Endothelial cell of umbilical vein (primary cell): ENCODE data around the gene VPS11. TPM values are rescaled to one million over a fixed set of nuclear protein-coding genes. Genes with fewer than 3 reads are reported as not detected.
A peak's percentile ranks its signal among the peaks of the same experiment; 100 is the strongest.

Source experiments
- BruUV-seq: library from RNA; stranded (reverse); fragments of 400-500 nt; replicated peaks from 2 replicates; lab custom pipeline; 2021; lab: Mats Ljungman, UMichigan
- CTCF ChIA-PET: fragments of 300-600, 350-600 bp; sonication (Branson Sonifier 250); formaldehyde crosslinking; loops from one replicate; lab custom pipeline; 2021; ENCODE audit warnings: antibody characterized with exemption, inconsistent platforms; lab: Charles Lee
- POLR2A ChIA-PET: fragments of 300-600, 350-600 bp; sonication (Branson Sonifier 250); formaldehyde crosslinking; loops from one replicate; lab custom pipeline; 2021; ENCODE audit warnings: antibody characterized with exemption, inconsistent platforms; lab: Charles Lee
- DNase-seq: peaks from one replicate; pipeline ENCODE4 v3.0.0-alpha.2; 2011; ENCODE audit warnings: low read depth, low spot score
- FAIRE-seq: peaks from 2 replicates; lab custom pipeline; 2011; peaks lifted over from hg19 to GRCh38; lab: Jason Lieb, UNC
- H2AFZ ChIP-seq: 2 replicates; pipeline ENCODE4 v1.6.0; 2012; ENCODE audit warnings: low read depth, low read length, control low read depth, inconsistent platforms
- H3K27ac ChIP-seq: 2 replicates; pipeline ENCODE4 v1.5.1; 2011; ENCODE audit warnings: low read depth, mild to moderate bottlenecking, control low read depth, low read length, moderate library complexity; ENCODE audit not compliant: insufficient read depth
- H3K27me3 ChIP-seq, 2 experiments: 2 replicates each; pipeline versions ENCODE4 v1.6.0 to v1.6.1; 2011; ENCODE audit warnings: low read length in 2 of 2, mixed read lengths in 1 of 2; ENCODE audit not compliant: control insufficient read depth in 2 of 2, insufficient read depth in 2 of 2
- H3K36me3 ChIP-seq, 2 experiments: 2 replicates in 1 of 2; 3 replicates in 1 of 2; pipeline ENCODE4 v1.5.1; 2011; ENCODE audit warnings: low read length in 2 of 2, mild to moderate bottlenecking in 1 of 2, moderate library complexity in 1 of 2; ENCODE audit not compliant: control insufficient read depth in 2 of 2, insufficient read depth in 2 of 2; ENCODE audit errors: extremely low read depth in 1 of 2
- H3K4me1 ChIP-seq: 3 replicates; pipeline ENCODE4 v1.5.1; 2011; ENCODE audit warnings: mild to moderate bottlenecking, low read length; ENCODE audit not compliant: control insufficient read depth, insufficient read depth; ENCODE audit errors: extremely low read depth
- H3K4me2 ChIP-seq: 2 replicates; pipeline ENCODE4 v1.6.1; 2011; ENCODE audit warnings: low read length, control low read depth, mixed read lengths; ENCODE audit not compliant: insufficient read depth
- H3K4me3 ChIP-seq, 3 experiments: fragments of 200-600 bp in 1 of 3; sonication (generic), shearing (Covaris generic) in 1 of 3; replicated peaks in 1 of 3; 2 replicates each; pipeline ENCODE4 v1.5.1; 2011 to 2016; ENCODE audit warnings: control low read depth in 3 of 3, low read length in 3 of 3, mild to moderate bottlenecking in 2 of 3, inconsistent platforms in 1 of 3, low read depth in 1 of 3, moderate library complexity in 1 of 3; ENCODE audit not compliant: insufficient read depth in 1 of 3
- H3K79me2 ChIP-seq: 2 replicates; pipeline ENCODE4 v1.6.0; 2012; ENCODE audit warnings: low read length, inconsistent platforms; ENCODE audit not compliant: control insufficient read depth, insufficient read depth
- H3K9ac ChIP-seq: replicated peaks from 2 replicates; pipeline ENCODE3; 2011; ENCODE audit warnings: low read length, control low read depth; ENCODE audit not compliant: insufficient read depth; ENCODE audit errors: extremely low read depth
- H3K9me1 ChIP-seq: replicated peaks from 3 replicates; pipeline ENCODE4 v1.6.0; 2011; ENCODE audit warnings: mild to moderate bottlenecking, low read length; ENCODE audit not compliant: control insufficient read depth, insufficient read depth; ENCODE audit errors: extremely low read depth
- H3K9me3 ChIP-seq: replicated peaks from 2 replicates; pipeline ENCODE4 v1.5.1; 2012; ENCODE audit warnings: low read length, inconsistent platforms; ENCODE audit not compliant: control insufficient read depth, insufficient read depth
- H4K20me1 ChIP-seq: replicated peaks from 2 replicates; pipeline ENCODE3; 2011; ENCODE audit warnings: mild to moderate bottlenecking, low read length; ENCODE audit not compliant: control insufficient read depth, insufficient read depth; ENCODE audit errors: extremely low read depth
- EZH2 ChIP-seq: IDR thresholded peaks from 2 replicates; pipeline ENCODE4 v1.6.1; 2012; ENCODE audit warnings: borderline replicate concordance, low read depth, mild to moderate bottlenecking, moderate library complexity, low read length, inconsistent platforms; ENCODE audit not compliant: severe bottlenecking
- FOS ChIP-seq: IDR thresholded peaks from 2 replicates; pipeline ENCODE4 v1.6.1; 2011; ENCODE audit warnings: mild to moderate bottlenecking, low read length, moderate library complexity, borderline replicate concordance; ENCODE audit not compliant: insufficient read depth
- GATA2 ChIP-seq: IDR thresholded peaks from 2 replicates; pipeline ENCODE4 v1.7.0; 2011; ENCODE audit warnings: low read depth, mild to moderate bottlenecking, moderate library complexity, mixed read lengths, low read length; ENCODE audit not compliant: insufficient read length, insufficient read depth
- JUN ChIP-seq: IDR thresholded peaks from 2 replicates; pipeline ENCODE4 v1.6.1; 2011; ENCODE audit warnings: borderline replicate concordance, low read depth; ENCODE audit not compliant: insufficient read length, insufficient read depth
- MYC ChIP-seq: IDR thresholded peaks from one replicate; pipeline ENCODE4 v1.6.1; 2011; ENCODE audit warnings: mild to moderate bottlenecking, low read depth, low read length
- POLR2A ChIP-seq: IDR thresholded peaks from 2 replicates; pipeline ENCODE4 v1.6.1; 2012; ENCODE audit warnings: low read depth, mild to moderate bottlenecking, control low read depth, low read length
- POLR2AphosphoS5 ChIP-seq: IDR thresholded peaks from 2 replicates; pipeline ENCODE4 v1.6.1; 2012; ENCODE audit warnings: low read depth, mild to moderate bottlenecking, control low read depth, low read length, moderate library complexity; ENCODE audit not compliant: insufficient read depth
- dilution Hi-C: fragments of 300-500 bp; cut with MboI; formaldehyde crosslinking; loops from one replicate; pipeline ENCODE4 v1.15.0; 2019; ENCODE audit warnings: low sequenced_read_pairs; ENCODE audit not compliant: extremely low pct_ligation_motif_present
- intact Hi-C: fragments of 100-400 bp; cut with micrococcal nuclease; formaldehyde crosslinking; loops from one replicate; pipeline ENCODE4 v1.10.0; 2022
- polyA plus RNA-seq, 4 experiments: library from polyadenylated mRNA; depleted of rRNA in 3 of 4; stranded (reverse) in 3 of 4; unstranded in 1 of 4; fragments of >200 nt; gene quantifications; 2 replicates each; pipeline versions ENCODE4 v1.2.1 to v1.2.3, GENCODE V29; 2011 to 2012; ENCODE audit warnings: missing spikeins in 1 of 4
- total RNA-seq: library from RNA; stranded (reverse); gene quantifications from 2 replicates; pipeline ENCODE4 v1.2.3, GENCODE V29; 2021
- TF ChIP-seq, protein P1 (sequence below), 2 donors: IDR thresholded peaks; 1 replicate in 1 of 2; 2 replicates in 1 of 2; pipeline ENCODE4 v1.5.1; 2011; ENCODE audit warnings: low read length in 2 of 2, mild to moderate bottlenecking in 2 of 2, moderate library complexity in 2 of 2, control low read depth in 1 of 2, inconsistent platforms in 1 of 2, low read depth in 1 of 2; ENCODE audit not compliant: insufficient read depth in 1 of 2; ENCODE audit errors: extremely low read depth in 1 of 2
- TF ChIP-seq, protein P2 (sequence below): IDR thresholded peaks from 2 replicates; pipeline ENCODE4 v1.6.1; 2011; ENCODE audit not compliant: insufficient read depth, insufficient read length

VPS11 gene
- total and polyA plus RNA-seq, 2 donors (not counting 3 experiments of a cell fraction or from before 2014, with no cell fraction given): 26.4 to 31.0 TPM

DNA sequence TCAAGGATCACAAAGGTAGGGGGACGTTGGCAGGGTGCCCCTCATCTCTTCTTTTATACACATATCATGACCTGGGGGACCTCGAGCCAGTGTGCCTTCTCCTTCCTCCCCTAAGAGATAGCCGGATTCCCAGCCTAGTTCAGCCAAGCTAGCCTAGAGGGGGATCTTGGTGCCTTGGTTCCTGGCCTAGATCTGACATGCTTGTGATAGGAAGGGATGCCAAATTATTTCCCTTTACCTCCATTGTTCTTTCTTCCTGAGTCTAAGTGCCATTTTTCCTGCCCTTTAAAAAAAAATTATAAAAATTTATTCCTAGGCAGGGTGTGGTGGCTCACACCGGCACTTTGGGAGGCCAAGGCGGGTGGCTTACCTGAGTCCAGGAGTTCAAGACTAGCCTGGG is 46.7 kb downstream of the VPS11 start:
- Histone ChIP-seq H3K9me3 (no peaks in the 10 kb centered on the region), H3K79me2 (no peaks in the 10 kb centered on the region), H2AFZ (no peak overlapping the region), H3K27ac (no peak overlapping the region), H3K4me1 (peaks cover 5% of the 10 kb centered on the region), H3K27me3 (no peaks in the 10 kb centered on the region), H3K4me3 (no peak overlapping the region), H3K36me3 (peaks cover 7 to 27% of the 10 kb centered on the region in 2 experiments), H4K20me1 (no peaks in the 10 kb centered on the region), H3K9ac (no peak overlapping the region), H3K4me2 (no peak overlapping the region), H3K9me1 (no peaks in the 10 kb centered on the region)
- CTCF ChIA-PET: interaction anchor here (1.2 kb wide), 1 partner anchor 12 kb away, joined by 3 read pairs; no protein-coding TSS in a partner anchor
- intact Hi-C loops: no loop called here
- POLR2A ChIA-PET: no interaction called here
- DNase-seq: no peak
- dilution Hi-C loops: no loop called here
- peak; percentile 55 for FAIRE-seq
- no peak for TF ChIP-seq FOS
- TF ChIP-seq POLR2A: no peak
- no peak for TF ChIP-seq GATA2
- TF ChIP-seq JUN: no peak
- TF ChIP-seq POLR2AphosphoS5: no peak
- TF ChIP-seq, protein P1, sequence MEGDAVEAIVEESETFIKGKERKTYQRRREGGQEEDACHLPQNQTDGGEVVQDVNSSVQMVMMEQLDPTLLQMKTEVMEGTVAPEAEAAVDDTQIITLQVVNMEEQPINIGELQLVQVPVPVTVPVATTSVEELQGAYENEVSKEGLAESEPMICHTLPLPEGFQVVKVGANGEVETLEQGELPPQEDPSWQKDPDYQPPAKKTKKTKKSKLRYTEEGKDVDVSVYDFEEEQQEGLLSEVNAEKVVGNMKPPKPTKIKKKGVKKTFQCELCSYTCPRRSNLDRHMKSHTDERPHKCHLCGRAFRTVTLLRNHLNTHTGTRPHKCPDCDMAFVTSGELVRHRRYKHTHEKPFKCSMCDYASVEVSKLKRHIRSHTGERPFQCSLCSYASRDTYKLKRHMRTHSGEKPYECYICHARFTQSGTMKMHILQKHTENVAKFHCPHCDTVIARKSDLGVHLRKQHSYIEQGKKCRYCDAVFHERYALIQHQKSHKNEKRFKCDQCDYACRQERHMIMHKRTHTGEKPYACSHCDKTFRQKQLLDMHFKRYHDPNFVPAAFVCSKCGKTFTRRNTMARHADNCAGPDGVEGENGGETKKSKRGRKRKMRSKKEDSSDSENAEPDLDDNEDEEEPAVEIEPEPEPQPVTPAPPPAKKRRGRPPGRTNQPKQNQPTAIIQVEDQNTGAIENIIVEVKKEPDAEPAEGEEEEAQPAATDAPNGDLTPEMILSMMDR (IDR thresholded peaks at IDR 0.05; ENCODE audit: extremely low read depth in 1 of 2, insufficient read depth in 1 of 2, low read depth in 1 of 2, low read length in 2 of 2): no peak
- no peak for TF ChIP-seq MYC
- TF ChIP-seq, protein P2, sequence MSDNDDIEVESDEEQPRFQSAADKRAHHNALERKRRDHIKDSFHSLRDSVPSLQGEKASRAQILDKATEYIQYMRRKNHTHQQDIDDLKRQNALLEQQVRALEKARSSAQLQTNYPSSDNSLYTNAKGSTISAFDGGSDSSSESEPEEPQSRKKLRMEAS: no peak
- TF ChIP-seq EZH2: no peak
- BruUV-seq: no TSS peak
